GM12878 (cell line): ENCODE data around the gene YARS1. TPM values are rescaled to one million over a fixed set of nuclear protein-coding genes. Genes with fewer than 3 reads are reported as not detected.

ENCODE experiments used
- ATAC-seq: fragments of 200-7000 bp; cut with Tn5 transposase; 3 replicates; pipeline ENCODE4 v1.9.1; 2020; ENCODE audit warnings: mild to moderate bottlenecking, moderate library complexity
- BruUV-seq: library from RNA; stranded (reverse); fragments of 400-500 nt; replicated peaks from 2 replicates; lab custom pipeline; 2021; lab: Mats Ljungman, UMichigan
- CTCF ChIA-PET: fragments of 300-600 bp; sonication (Branson Sonifier 250); formaldehyde crosslinking; extraction: SDS; loops from one replicate; lab custom pipeline; 2021; ENCODE audit warnings: inconsistent platforms; lab: Yijun Ruan, JAX
- POLR2A ChIA-PET: fragments of 350-600 bp; formaldehyde crosslinking; extraction: SDS; loops from one replicate; lab custom pipeline; 2021; ENCODE audit warnings: inconsistent platforms; lab: Charles Lee
- RAD21 ChIA-PET: fragments of 300-600 bp; sonication (Branson Sonifier 250); formaldehyde crosslinking; loops from one replicate; lab custom pipeline; 2023; ENCODE audit warnings: antibody characterized with exemption; ENCODE audit not compliant: unreplicated experiment; lab: Charles Lee
- SMC1A ChIA-PET: fragments of 300-600 bp; sonication (Branson Sonifier 250); formaldehyde crosslinking; loops from one replicate; lab custom pipeline; 2023; ENCODE audit not compliant: unreplicated experiment, uncharacterized antibody; lab: Charles Lee
- DNase-seq: peaks from one replicate; pipeline ENCODE4 v3.0.0-alpha.2; 2011; ENCODE audit warnings: low read depth, low spot score
- FAIRE-seq: peaks from 3 replicates; lab custom pipeline; 2011; peaks lifted over from hg19 to GRCh38; lab: Jason Lieb, UNC
- H2AFZ ChIP-seq: 2 replicates; pipeline ENCODE4 v1.6.0; 2011; ENCODE audit warnings: low read depth, low read length, control low read depth; ENCODE audit not compliant: control insufficient read depth
- H3K27ac ChIP-seq: 2 replicates; pipeline ENCODE4 v1.5.1; 2011; ENCODE audit warnings: control low read depth; ENCODE audit not compliant: control insufficient read depth, insufficient read depth
- H3K27me3 ChIP-seq, 2 experiments: replicated peaks in 1 of 2; 2 replicates each; pipeline versions ENCODE4 v1.6.0 to v1.6.1; 2011; ENCODE audit warnings: low read length in 1 of 2; ENCODE audit not compliant: control insufficient read depth in 2 of 2, insufficient read depth in 2 of 2
- H3K36me3 ChIP-seq, 2 experiments: 2 replicates each; pipeline ENCODE4 v1.5.1; 2011; ENCODE audit warnings: low read length in 1 of 2; ENCODE audit not compliant: control insufficient read depth in 2 of 2, insufficient read depth in 2 of 2
- H3K4me1 ChIP-seq: 2 replicates; pipeline ENCODE4 v1.6.1; 2011; ENCODE audit warnings: mild to moderate bottlenecking, low read length, moderate library complexity, mixed read lengths; ENCODE audit not compliant: control insufficient read depth, insufficient read depth
- H3K4me2 ChIP-seq: 2 replicates; pipeline ENCODE4 v1.6.0; 2011; ENCODE audit warnings: control low read depth; ENCODE audit not compliant: control insufficient read depth, insufficient read depth
- H3K4me3 ChIP-seq: fragments of 200-600 bp; sonication (generic); 2 replicates; pipeline ENCODE4 v1.5.1; 2016
- H3K79me2 ChIP-seq: 2 replicates; pipeline ENCODE4 v1.6.0; 2011; ENCODE audit warnings: low read length; ENCODE audit not compliant: control insufficient read depth, insufficient read depth
- H3K9ac ChIP-seq: 2 replicates; pipeline ENCODE4 v1.8.0; 2011; ENCODE audit warnings: low read length, control low read depth, mixed read lengths; ENCODE audit not compliant: control insufficient read depth, insufficient read depth
- H3K9me3 ChIP-seq: replicated peaks from 3 replicates; pipeline ENCODE4 v1.5.1; 2011; ENCODE audit warnings: mild to moderate bottlenecking, low read length; ENCODE audit not compliant: control insufficient read depth, insufficient read depth
- H4K20me1 ChIP-seq: 2 replicates; pipeline ENCODE4 v1.6.0; 2011; ENCODE audit not compliant: control insufficient read depth, insufficient read depth
- ASH2L ChIP-seq: fragments of 300-600, 200-600 bp; sonication (generic); IDR thresholded peaks from 2 replicates; pipeline ENCODE4 v1.6.1; 2017; ENCODE audit warnings: low read depth, mild to moderate bottlenecking, borderline replicate concordance
- BHLHE40 ChIP-seq, 2 experiments: fragments of 450-650 bp in 1 of 2; IDR thresholded peaks; 2 replicates each; pipeline ENCODE4 v1.6.1; 2011 to 2017; ENCODE audit warnings: low read depth in 2 of 2, borderline replicate concordance in 1 of 2, improper control_type of control experiment in 1 of 2, low read length in 1 of 2, mild to moderate bottlenecking in 1 of 2
- CBX3 ChIP-seq: fragments of 200-600 bp; sonication (generic); IDR thresholded peaks from 2 replicates; pipeline ENCODE4 v1.6.1; 2016; ENCODE audit warnings: low read depth, borderline replicate concordance
- ESRRA ChIP-seq: IDR thresholded peaks from 2 replicates; pipeline ENCODE4 v1.6.1; 2012; ENCODE audit warnings: mild to moderate bottlenecking, low read length, improper control_type of control experiment
- FOS ChIP-seq: IDR thresholded peaks from 3 replicates; pipeline ENCODE4 v1.6.1; 2011; ENCODE audit warnings: borderline replicate concordance; ENCODE audit not compliant: insufficient read length; ENCODE audit errors: extremely low read depth
- HDAC6 ChIP-seq: fragments of 200-600 bp; sonication (generic); IDR thresholded peaks from one replicate; pipeline ENCODE4 v1.8.0; 2017; ENCODE audit warnings: antibody characterized with exemption; ENCODE audit not compliant: unreplicated experiment
- IRF4 ChIP-seq: IDR thresholded peaks from 2 replicates; pipeline ENCODE4 v1.6.1; 2011; ENCODE audit warnings: low read depth, low read length
- MTA2 ChIP-seq: fragments of 450-650 bp; IDR thresholded peaks from 2 replicates; pipeline ENCODE4 v1.6.1; 2016; ENCODE audit warnings: low read depth, mild to moderate bottlenecking, moderate library complexity
- NFIC ChIP-seq: IDR thresholded peaks from 2 replicates; pipeline ENCODE4 v1.6.1; 2012; ENCODE audit warnings: low read depth, mild to moderate bottlenecking, inconsistent platforms, low read length, moderate library complexity
- NFYA ChIP-seq: IDR thresholded peaks from 2 replicates; pipeline ENCODE4 v1.6.1; 2011; ENCODE audit warnings: low read depth, mild to moderate bottlenecking, low read length, improper control_type of control experiment, borderline replicate concordance
- NR2C2 ChIP-seq: IDR thresholded peaks from 2 replicates; pipeline ENCODE4 v1.6.1; 2011; ENCODE audit warnings: borderline replicate concordance, low read depth; ENCODE audit not compliant: control insufficient read depth, insufficient read length
- PBX3 ChIP-seq: IDR thresholded peaks from 2 replicates; pipeline ENCODE4 v1.6.1; 2011; ENCODE audit warnings: mild to moderate bottlenecking, low read depth, low read length, moderate library complexity; ENCODE audit not compliant: insufficient replicate concordance
- SMAD5 ChIP-seq: IDR thresholded peaks from 2 replicates; pipeline ENCODE4 v1.6.1; 2016; ENCODE audit warnings: antibody characterized with exemption, low read depth
- TCF7 ChIP-seq: IDR thresholded peaks from 2 replicates; pipeline ENCODE4 v1.6.1; 2014; ENCODE audit warnings: antibody characterized with exemption, borderline replicate concordance
- ZBTB4 ChIP-seq: fragments of 450-650 bp; formaldehyde crosslinking; IDR thresholded peaks from 2 replicates; pipeline ENCODE4 v1.4.0; 2022; ENCODE audit warnings: mild to moderate bottlenecking, moderate library complexity
- WGBS: methylation state at CpG from one replicate; pipeline ENCODE4 v1.1.6; 2016; ENCODE audit warnings: low lambda C conversion rate; ENCODE audit not compliant: insufficient replicate concordance, insufficient coverage; ENCODE audit errors: missing lambda C conversion rate; 5-methylcytosine and 5-hydroxymethylcytosine counted together
- in situ Hi-C: fragments of 300-500 bp; cut with MboI; formaldehyde crosslinking; loops from 9 replicates; pipeline ENCODE4 v1.14.3; 2018; ENCODE audit warnings: mixed read lengths
- intact Hi-C: fragments of 100-400 bp; cut with micrococcal nuclease; formaldehyde crosslinking; loops from one replicate; pipeline ENCODE4 v1.14.2; 2022; ENCODE audit not compliant: unreplicated experiment
- polyA plus RNA-seq, 11 experiments: library from polyadenylated mRNA; depleted of rRNA in 4 of 11; unstranded in 6 of 11; stranded (reverse) in 5 of 11; fragments of >200 nt; fragmentation: Nextera tagmentation in 4 of 11; fragmentation: Illumina TruSeq in 1 of 11; extraction: Ambion mirVana in 4 of 11; extraction: Trizol in 1 of 11; gene quantifications; 1 replicate in 1 of 11; 2 replicates in 10 of 11; pipeline versions ENCODE4 v1.2.1 to v1.2.3, GENCODE V29; 2011 to 2016; ENCODE audit warnings: inconsistent platforms in 2 of 11, missing spikeins in 2 of 11, low read depth in 1 of 11
- total RNA-seq, 4 experiments: library from RNA; depleted of rRNA in 3 of 4; stranded (reverse); fragments of >200 nt in 3 of 4; fragmentation: Illumina TruSeq in 1 of 4; extraction: Trizol in 1 of 4; gene quantifications; 2 replicates each; pipeline versions ENCODE4 v1.2.1 to v1.2.3, GENCODE V29; 2013 to 2021

YARS1 gene
- total and polyA plus RNA-seq, 10 of the 15 experiments (the other 5 are each of a cell fraction or from before 2014, with no cell fraction given): 39.9 to 202 (median 136) TPM

DNA sequence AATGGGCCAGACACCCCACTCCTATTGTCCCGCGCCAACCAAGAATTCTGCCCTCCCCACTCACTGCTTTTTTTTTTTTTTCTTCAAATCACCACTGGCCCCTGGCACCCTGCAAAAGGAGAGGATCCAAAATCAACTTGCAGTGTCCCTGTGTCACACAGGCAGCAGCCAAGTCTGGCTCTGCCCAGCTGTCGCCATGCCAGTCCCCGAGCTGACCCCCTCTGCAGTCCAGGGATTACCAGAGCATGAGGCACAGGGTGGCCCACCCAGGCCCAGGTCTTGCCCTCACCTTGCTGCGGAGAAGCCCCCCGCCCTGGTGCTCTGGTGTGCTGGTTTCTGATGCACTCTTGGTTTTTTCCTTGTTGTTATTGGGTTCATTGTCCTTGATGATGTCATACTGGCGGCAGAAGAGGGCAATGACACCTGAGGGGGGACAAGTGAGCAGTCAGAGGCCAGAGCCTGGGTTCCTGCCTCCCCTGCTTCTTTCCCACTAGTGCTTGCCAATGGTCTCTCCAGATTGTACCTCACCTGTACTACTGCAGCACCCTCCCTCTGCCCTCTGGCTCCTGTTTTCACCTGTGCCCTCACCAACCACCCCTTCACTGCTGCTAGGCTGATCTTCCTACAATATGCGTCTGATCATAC is 47.3 kb upstream of the YARS1 start (continued):
- no peak for TF ChIP-seq HDAC6

DNA sequence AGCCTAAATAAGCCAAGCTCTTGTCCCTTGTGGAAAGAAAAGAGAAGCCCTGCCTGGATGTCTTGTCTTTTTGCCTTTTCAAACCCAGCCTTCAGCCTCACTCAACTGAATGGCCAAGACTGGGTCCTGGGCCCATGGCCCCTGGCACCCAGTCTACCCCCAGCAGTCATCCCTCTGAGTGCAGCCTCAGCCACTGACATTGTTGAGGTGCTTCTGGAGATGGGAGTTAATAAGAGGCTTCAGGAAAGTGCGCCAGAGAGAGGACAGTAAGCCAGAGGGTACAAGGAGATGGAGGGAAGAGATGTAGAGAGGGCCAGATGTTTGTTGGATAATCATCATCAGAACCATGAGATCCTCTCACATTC is 46.7 kb upstream of the YARS1 start:
- ChIA-PET SMC1A (interaction anchor here (2.8 kb wide), 1 partner anchor 12 kb away, joined by 13 read pairs; no protein-coding TSS in a partner anchor), CTCF (interaction anchor here (1.3 to 6.5 kb wide), 4 partner anchors 9 to 91 kb away, joined by 3 to 37 read pairs (median 6); no protein-coding TSS in a partner anchor), RAD21 (no interaction called here), POLR2A (interaction anchor here (0.6 kb wide), 1 partner anchor 43 kb away, joined by 5 read pairs; no protein-coding TSS in a partner anchor)
- Histone ChIP-seq H3K4me2 (no peak overlapping the region), H3K9ac (no peak overlapping the region), H3K36me3 (peaks cover 7 to 19% of the 10 kb centered on the region in 2 experiments), H2AFZ (no peak overlapping the region), H3K9me3 (no peaks in the 10 kb centered on the region), H3K27me3 (no peaks in the 10 kb centered on the region), H4K20me1 (no peaks in the 10 kb centered on the region), H3K27ac (no peak overlapping the region), H3K79me2 (no peaks in the 10 kb centered on the region), H3K4me3 (no peak overlapping the region), H3K4me1 (no peaks in the 10 kb centered on the region)
- no peak for DNase-seq
- intact Hi-C loops (no loop called here), in situ Hi-C loops (no loop called here)
- TF ChIP-seq NFIC (no peak), BHLHE40 (IDR thresholded peaks at IDR 0.05; ENCODE audit: borderline replicate concordance in 1 of 2, low read depth in 2 of 2, low read length in 1 of 2) (no peak), CBX3 (no peak), FOS (no peak), TCF7 (no peak), ESRRA (no peak), ASH2L (no peak), HDAC6 (no peak), SMAD5 (no peak), IRF4 (no peak), PBX3 (no peak), ZBTB4 (CRISPR knock-in tag) (no peak), MTA2 (no peak), NFYA (no peak), NR2C2 (no peak)
- no peak for FAIRE-seq
- BruUV-seq: no TSS peak
- ATAC-seq: no peak
- 100% methylated on average over 1 of the region's 1 CpG for WGBS
